Measurements from ENCODE around the gene MAGI2.
A peak's percentile ranks its signal among the peaks of the same experiment; 100 is the strongest.
"Not testable (repeated sequence)": the region's sequence is repeated elsewhere in the genome, so short reads cannot be mapped to it uniquely, and the experiment has no call there.

The MAGI2 gene

DNA sequence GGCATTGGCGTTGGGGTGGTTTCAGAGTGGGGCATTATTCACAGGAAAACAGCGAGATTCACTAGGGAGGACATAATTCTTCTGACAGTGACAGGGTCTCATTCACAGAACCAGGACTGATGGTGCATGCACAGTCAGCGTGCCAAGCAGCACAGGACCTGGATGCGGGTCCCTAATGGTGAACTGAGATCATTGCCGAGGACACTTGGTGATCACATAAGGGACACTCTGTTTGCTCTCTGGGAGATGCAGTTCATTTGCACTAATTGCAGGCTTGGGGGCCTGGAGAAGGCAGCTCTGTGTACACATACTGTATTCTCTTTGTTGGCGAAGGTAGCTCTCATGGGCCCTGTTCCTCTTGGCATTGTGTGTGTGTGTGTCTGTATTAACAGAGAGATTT, 938.8 kb downstream of the MAGI2 start:
- no peak for ATAC-seq
- TF ChIP-seq, protein P1, sequence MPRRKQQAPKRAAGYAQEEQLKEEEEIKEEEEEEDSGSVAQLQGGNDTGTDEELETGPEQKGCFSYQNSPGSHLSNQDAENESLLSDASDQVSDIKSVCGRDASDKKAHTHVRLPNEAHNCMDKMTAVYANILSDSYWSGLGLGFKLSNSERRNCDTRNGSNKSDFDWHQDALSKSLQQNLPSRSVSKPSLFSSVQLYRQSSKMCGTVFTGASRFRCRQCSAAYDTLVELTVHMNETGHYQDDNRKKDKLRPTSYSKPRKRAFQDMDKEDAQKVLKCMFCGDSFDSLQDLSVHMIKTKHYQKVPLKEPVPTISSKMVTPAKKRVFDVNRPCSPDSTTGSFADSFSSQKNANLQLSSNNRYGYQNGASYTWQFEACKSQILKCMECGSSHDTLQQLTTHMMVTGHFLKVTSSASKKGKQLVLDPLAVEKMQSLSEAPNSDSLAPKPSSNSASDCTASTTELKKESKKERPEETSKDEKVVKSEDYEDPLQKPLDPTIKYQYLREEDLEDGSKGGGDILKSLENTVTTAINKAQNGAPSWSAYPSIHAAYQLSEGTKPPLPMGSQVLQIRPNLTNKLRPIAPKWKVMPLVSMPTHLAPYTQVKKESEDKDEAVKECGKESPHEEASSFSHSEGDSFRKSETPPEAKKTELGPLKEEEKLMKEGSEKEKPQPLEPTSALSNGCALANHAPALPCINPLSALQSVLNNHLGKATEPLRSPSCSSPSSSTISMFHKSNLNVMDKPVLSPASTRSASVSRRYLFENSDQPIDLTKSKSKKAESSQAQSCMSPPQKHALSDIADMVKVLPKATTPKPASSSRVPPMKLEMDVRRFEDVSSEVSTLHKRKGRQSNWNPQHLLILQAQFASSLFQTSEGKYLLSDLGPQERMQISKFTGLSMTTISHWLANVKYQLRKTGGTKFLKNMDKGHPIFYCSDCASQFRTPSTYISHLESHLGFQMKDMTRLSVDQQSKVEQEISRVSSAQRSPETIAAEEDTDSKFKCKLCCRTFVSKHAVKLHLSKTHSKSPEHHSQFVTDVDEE (CRISPR knock-in tag; IDR thresholded peaks at IDR 0.05): no peak
- TF ChIP-seq ZNF8 (CRISPR knock-in tag; IDR thresholded peaks at IDR 0.05) (no peak), ESRRG (CRISPR knock-in tag; IDR thresholded peaks at IDR 0.05) (no peak)
- TF ChIP-seq, protein P2, sequence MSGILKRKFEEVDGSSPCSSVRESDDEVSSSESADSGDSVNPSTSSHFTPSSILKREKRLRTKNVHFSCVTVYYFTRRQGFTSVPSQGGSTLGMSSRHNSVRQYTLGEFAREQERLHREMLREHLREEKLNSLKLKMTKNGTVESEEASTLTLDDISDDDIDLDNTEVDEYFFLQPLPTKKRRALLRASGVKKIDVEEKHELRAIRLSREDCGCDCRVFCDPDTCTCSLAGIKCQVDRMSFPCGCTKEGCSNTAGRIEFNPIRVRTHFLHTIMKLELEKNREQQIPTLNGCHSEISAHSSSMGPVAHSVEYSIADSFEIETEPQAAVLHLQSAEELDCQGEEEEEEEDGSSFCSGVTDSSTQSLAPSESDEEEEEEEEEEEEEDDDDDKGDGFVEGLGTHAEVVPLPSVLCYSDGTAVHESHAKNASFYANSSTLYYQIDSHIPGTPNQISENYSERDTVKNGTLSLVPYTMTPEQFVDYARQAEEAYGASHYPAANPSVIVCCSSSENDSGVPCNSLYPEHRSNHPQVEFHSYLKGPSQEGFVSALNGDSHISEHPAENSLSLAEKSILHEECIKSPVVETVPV (CRISPR knock-in tag; IDR thresholded peaks at IDR 0.05): no peak
- TF ChIP-seq, protein P3, sequence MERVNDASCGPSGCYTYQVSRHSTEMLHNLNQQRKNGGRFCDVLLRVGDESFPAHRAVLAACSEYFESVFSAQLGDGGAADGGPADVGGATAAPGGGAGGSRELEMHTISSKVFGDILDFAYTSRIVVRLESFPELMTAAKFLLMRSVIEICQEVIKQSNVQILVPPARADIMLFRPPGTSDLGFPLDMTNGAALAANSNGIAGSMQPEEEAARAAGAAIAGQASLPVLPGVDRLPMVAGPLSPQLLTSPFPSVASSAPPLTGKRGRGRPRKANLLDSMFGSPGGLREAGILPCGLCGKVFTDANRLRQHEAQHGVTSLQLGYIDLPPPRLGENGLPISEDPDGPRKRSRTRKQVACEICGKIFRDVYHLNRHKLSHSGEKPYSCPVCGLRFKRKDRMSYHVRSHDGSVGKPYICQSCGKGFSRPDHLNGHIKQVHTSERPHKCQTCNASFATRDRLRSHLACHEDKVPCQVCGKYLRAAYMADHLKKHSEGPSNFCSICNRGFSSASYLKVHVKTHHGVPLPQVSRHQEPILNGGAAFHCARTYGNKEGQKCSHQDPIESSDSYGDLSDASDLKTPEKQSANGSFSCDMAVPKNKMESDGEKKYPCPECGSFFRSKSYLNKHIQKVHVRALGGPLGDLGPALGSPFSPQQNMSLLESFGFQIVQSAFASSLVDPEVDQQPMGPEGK (CRISPR knock-in tag; IDR thresholded peaks at IDR 0.05; ENCODE audit: borderline replicate concordance): no peak

DNA sequence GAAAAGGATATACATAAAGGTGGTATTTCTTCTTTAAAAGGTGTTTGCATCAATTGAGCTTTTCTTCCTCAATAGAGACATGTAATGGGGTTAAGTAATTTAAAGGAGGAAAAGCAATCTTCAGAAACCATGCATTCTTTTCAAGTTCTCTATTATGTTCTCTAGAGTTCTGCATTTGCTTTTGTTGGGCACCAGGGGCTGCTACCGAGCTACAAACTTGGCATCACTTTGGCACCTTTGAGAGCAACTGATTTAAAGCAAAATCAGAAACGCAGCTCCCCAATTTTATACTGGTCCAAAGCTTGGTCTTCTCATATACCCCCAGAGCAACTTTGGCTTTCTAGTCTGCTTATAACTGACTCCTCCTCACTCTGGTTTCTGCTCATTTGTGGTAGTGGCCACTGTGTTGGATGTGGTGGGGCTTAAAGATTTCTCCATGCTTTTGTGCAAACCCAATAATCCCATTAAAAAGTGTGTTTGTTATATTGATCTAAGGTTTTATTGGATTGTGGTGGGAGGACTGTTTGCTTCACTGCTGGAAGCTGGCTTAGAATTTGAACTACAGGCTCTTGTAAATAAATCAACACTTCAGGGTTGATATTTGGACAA, 942.8 kb downstream of the MAGI2 start:
- peak; percentile 95 for ATAC-seq
- no peak for TF ChIP-seq TOX (CRISPR knock-in tag; IDR thresholded peaks at IDR 0.05; ENCODE audit: borderline replicate concordance)
- TF ChIP-seq ZNF565 (CRISPR knock-in tag; conservative IDR thresholded peaks at IDR 0.05; ENCODE audit: low read depth): no peak
- no peak for TF ChIP-seq TCF4 (CRISPR knock-in tag; IDR thresholded peaks at IDR 0.05; ENCODE audit: borderline replicate concordance)
- TF ChIP-seq, protein P2 (CRISPR knock-in tag; IDR thresholded peaks at IDR 0.05): no peak
- TF ChIP-seq RARB (CRISPR knock-in tag; IDR thresholded peaks at IDR 0.05): no peak
- no peak for TF ChIP-seq BACH2 (CRISPR knock-in tag; IDR thresholded peaks at IDR 0.05; ENCODE audit: borderline replicate concordance)
- TF ChIP-seq, protein P1 (CRISPR knock-in tag; IDR thresholded peaks at IDR 0.05): no peak
- TF ChIP-seq ARNTL (CRISPR knock-in tag; IDR thresholded peaks at IDR 0.05; ENCODE audit: borderline replicate concordance, low read depth): no peak
- no peak for TF ChIP-seq ZNF8 (CRISPR knock-in tag; IDR thresholded peaks at IDR 0.05)
- TF ChIP-seq CSDC2 (CRISPR knock-in tag; IDR thresholded peaks at IDR 0.05): no peak
- no peak for TF ChIP-seq GLIS3 (CRISPR knock-in tag; IDR thresholded peaks at IDR 0.05)
- TF ChIP-seq, protein P3 (CRISPR knock-in tag; IDR thresholded peaks at IDR 0.05; ENCODE audit: borderline replicate concordance): no peak
- no peak for TF ChIP-seq OSR1 (CRISPR knock-in tag; IDR thresholded peaks at IDR 0.05)
- no peak for TF ChIP-seq ZC3H10 (CRISPR knock-in tag; IDR thresholded peaks at IDR 0.05)
- TF ChIP-seq ZFP30 (CRISPR knock-in tag; IDR thresholded peaks at IDR 0.05): no peak

DNA sequence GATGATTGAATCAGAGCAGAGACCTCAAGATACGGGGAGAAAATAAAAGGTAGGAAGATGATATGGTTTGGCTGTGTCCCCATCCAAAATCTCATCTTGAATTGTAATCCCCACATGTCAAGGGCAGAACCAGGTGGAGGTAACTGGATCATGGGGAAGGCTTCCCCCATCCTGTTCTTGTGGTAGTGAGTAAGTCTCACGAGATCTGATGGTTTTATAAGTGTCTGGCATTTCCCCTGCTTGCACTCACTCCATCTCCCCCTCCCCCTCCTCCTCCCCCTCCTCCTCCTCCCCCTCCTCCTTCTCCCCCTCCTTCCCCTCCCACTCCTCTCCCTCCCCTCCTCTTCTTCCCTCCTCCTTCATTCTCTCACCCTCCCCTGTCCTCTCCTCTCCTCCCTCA, 950.2 kb downstream of the MAGI2 start:
- ATAC-seq: not testable (repeated sequence)

All from SK-N-SH treated with all-trans-retinoic acid at 6 μM for 48 hours (cell line).